Hematopoietic multipotent progenitor cell treated with erythropoietin and hydrocortisone succinate and interleukin-3 and kit ligand, for 17 days (in vitro differentiated cells): ENCODE results near the gene DMGDH.

Source experiments
- DNase-seq: peaks from one replicate; pipeline ENCODE4 v3.0.0-alpha.2; 2015; ENCODE audit warnings: low spot score

Gene DMGDH

GRCh38 chr5:79062436-79062835, 7.0 kb downstream of the DMGDH start:
- DNase-seq, result no peak

- no peak for DNase-seq
These were observed 9.8 kb downstream of the DMGDH start for GRCh38 chr5:79059674-79060073.

GRCh38 chr5:79056847-79057246, 12.6 kb downstream of the DMGDH start:
- no peak for DNase-seq

DNA sequence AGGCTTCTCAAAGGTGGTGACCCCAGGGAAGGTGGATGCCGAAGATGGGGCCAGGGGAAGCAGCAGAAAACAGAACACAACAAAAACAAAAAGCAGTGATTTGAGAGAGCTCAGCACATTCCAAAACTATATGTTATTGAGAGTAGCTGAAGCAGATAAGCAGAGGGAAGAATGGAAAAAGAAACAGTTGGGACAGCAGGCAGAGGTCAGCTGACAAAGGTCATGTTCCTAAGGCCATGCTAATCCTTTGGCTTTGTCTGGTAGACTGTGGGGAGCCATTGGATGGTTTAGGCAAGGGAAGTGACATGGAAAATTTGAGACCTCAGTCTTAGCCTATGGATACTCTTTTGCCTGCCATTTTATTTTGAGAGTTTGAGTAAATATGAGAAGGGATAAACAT, 14.5 kb downstream of the DMGDH start:
- no peak for DNase-seq

DNA sequence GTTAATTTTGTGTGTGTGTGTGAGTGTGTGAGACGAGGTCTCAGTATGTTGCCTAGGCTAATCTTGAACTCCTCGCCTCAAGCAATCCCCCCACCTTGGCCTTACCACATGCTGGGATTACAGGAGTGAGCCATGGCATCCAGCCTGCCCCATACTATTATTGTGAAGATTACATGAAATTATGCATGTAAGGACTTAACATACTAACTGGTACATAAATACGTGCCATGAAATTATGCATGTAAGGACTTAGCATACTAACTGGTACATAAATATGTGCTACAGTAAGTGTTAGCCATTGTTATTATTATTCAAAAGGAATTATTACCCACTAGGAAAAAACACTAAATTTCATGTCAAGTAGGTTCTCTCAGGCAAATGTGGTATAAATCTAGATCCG, 16.2 kb downstream of the DMGDH start:
- DNase-seq, result no peak

DNA sequence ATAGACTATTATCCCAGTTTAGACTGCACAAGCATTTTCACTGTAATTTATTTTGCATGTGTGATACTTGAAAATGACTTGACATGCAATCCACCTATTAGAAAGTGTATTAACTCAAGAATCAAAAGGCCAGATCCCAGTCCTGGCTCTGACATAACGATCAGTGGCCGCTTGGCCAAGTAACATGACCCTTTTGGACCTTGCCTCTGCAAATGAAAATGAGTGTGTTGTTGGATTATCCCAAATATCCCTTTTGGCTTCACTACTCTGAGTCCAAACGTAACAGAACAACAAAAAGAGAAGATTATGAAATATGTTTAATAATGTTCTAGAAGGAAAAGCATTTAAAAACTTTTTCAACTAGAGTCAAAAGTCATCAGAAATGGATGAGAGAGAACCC, 19.0 kb downstream of the DMGDH start:
- DNase-seq, result no peak

GRCh38 chr5:79048437-79048836, 21.0 kb downstream of the DMGDH start:
- DNase-seq, result no peak

- DNase-seq, result no peak
These were observed 22.3 kb downstream of the DMGDH start for GRCh38 chr5:79047199-79047598.

DNA sequence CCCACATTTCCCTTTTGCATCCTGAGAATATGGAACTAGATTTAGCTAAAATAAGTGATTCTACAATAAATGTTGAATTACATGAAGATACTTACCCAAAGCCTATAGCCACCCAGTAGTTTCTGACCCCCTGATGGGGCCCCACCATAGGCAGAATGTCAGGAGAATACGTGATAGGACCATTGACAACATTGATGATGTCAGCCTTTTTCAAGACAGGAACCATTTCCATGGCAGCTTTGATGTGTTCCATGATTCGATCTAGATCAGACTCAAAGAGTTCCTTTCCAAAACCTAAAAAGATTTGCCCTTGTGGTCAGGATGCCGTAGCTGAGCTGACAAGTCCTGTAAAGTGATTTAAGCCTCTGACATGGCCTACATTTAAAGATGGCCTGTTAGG, 27.3 kb downstream of the DMGDH start:
- no peak for DNase-seq

DNA sequence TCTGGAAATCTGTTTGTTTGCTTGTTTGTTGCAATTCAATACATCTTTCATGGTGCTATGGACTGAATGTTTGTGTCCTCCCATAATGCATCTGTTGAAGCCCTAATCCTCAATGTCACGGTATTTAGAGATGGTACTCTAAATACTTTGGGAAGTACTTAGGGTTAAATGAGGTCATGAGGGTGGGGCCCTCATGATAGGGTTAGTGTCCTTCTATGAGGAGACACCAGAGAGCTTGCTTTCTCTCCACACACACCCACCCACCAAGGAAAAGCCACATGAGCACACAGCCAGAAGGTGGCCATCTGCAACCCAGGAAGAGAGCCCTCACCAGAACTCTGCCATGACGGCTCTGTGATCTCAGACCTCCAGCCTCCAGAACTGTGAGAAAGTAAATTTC, 32.7 kb downstream of the DMGDH start:
- DNase-seq, result no peak

- DNase-seq, result no peak
These were observed 34.2 kb downstream of the DMGDH start for GRCh38 chr5:79035237-79035636.

DNA sequence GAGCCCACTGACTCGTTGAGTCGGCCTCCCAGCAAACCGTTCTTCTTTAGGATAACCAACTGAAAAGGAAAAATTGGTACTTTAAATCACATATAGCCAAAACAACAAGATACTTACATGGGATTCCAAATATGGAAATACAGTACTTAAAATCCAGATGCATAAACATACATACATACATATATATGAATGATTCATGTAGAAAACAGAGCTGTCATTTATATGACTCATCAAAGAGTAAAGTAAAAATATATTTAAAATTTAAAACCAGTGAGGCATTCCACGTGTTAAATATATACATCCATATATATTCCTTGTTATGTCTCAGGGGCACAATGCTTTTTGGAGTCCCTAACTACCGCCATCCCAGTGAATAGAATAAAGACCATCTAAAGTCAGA, 36.7 kb downstream of the DMGDH start:
- DNase-seq, result no peak

- no peak for DNase-seq
These were observed 37.3 kb downstream of the DMGDH start for GRCh38 chr5:79032031-79032695.

GRCh38 chr5:79031485-79031867, 38.0 kb downstream of the DMGDH start:
- no peak for DNase-seq

DNA sequence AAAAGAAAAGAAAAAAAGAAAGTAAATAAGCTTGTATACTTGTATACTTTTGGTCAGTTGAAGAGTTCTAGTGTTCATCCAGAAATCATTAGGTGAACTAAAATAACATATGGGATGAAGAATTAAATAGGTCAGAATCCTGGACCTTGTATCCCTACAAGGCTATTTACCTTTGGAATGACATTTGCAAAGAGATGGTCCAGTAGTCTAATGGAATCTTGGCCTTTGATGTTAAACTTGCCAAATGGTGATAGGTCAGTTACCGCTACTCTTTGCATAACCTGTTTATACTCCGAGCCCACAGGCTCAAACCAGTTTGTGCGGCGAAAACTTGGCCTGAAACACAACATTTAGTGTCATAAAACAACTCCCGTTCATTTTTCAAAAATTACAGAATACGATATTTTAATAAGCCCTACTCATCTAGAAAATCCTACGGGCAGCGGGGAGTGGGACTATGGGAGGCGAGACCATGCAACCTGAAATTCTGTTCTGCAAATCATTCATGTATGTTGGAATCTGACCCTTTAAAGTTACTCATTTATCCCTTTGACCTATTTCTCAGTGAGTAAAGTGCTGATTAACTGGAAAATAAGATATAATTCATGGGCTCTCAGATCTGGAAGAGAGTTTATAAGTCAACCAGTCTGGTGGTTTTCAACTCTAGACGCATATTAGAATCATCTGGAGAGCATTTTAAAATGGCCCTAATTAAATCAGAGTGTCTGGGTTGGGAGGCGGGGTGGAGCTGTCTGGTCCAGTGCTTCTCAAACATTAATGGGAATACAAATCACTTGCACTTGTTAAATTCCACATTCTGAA, 38.6 kb downstream of the DMGDH start:
- DNase-seq, result no peak

DNA sequence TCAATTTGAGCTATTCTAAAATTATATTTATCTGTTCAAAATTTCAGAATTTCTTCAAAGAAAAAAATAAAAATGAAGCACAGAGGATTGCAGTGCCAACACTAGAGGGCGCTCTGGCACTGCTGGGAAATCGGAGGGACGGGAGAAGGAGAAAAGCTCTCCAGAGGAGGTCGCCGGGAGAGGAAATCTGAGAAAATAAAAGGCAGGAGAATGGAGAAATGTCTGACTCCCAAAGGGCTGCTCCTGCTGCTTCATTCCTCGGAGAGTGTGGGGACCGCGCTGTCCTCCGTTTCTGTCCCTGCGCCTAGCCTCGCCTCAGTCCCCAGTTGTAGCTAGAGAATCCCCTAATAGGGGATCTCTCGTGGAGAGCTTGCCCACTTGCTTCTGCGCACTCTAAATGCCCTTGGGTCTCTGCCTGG, 44.4 kb downstream of the DMGDH start:
- peak; percentile 56 for DNase-seq

DNA sequence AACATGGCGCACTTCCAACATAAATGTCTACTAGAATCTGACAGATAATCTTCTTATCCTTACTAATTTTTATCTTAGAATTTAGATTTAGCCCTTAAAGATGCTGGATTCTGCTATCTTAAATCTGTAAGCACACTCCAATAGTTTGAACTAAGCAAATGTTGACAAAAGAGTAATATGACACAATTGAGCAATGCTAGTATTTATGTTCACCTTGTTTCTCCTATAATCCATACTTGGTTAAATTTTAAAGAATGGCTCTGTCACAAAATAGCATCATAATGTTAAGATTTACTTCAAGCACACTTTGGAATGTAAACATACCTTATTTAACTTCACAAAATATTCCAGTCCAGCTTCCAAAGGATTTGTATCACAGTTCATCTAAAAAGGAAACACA, 45.5 kb downstream of the DMGDH start:
- no peak for DNase-seq

GRCh38 chr5:79023348-79023747, 46.1 kb downstream of the DMGDH start:
- DNase-seq, result no peak

DNA sequence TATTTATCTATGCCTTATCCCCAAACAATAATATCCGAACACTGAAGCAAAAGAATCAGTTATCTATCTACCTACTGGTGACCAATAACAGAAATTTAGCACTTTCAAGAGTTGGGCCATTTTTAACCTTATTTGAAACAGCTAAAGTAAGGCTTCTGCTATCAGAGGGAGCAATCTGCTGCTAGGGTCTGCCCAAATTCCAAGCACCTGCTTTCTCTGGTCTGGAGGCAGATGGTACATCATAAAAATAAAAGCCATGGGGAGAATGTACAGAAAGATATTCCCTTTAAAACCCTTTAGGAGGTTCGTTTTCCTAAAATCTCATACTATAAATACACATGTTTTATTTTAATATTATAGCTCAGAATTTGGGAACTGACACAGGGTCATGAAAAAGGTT, 46.7 kb downstream of the DMGDH start:
- DNase-seq, result no peak

GRCh38 chr5:79021753-79022152, 47.7 kb downstream of the DMGDH start:
- no peak for DNase-seq

DNA sequence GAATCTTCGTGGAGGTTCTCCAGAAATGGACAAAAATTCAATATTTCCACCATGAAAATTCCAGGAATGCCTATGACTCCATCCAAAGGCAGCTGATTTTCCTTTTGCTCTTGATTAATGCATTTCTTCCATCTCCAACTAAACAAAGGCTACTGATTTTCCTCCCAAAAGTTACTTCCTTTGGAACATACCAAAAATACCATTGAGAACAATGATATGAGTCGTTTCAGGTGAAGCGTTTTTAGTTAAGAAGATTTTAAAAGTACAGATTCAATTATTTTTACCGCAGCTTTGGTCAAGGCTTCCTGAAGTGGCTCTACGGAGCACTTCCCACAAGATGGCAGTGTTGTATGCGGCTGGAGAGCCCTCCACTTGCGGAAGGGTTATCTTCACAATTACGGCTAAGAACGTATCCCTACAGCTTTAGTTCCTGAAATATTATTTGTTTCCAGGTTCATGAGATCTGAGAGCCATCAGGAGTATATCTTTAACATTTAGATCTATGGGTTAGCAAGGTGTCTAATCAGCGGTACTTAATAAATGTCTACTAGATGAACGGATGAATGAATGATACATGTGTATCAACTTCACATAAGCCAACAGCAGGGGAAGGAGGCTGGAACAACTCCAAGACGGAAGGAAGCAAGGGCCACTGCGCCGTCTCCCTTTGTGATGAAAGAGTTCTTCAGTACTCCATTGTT, 48.5 kb downstream of the DMGDH start:
- DNase-seq, result peak; percentile 37

- DNase-seq, result no peak
These were observed 54.8 kb downstream of the DMGDH start for GRCh38 chr5:79014631-79015030.

DNA sequence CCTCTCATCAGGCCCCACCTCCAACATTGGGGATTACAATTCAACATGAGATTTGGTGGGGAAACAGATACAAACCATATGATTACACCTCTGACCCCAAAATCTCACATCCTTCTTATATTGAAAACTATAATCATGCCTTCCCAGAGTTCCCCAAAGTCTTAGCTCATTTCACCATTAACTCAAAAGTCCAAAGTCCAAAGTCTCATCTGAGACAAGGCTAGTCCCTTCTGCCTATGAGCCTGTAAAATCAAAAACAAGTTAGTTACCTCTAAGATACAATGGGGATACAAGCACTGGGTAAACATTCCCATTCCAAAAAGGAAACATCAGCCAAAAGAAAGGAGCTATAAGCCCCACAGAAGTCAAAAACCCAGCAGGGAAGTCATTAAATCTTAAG, 57.6 kb downstream of the DMGDH start:
- DNase-seq, result no peak
